Small intestine (tissue), 7 donors: ENCODE measurements around the gene TTLL6. TPM values are rescaled to one million over a fixed set of nuclear protein-coding genes. Genes with fewer than 3 reads are reported as not detected.
A peak's percentile ranks its signal among the peaks of the same experiment; 100 is the strongest.
"Not testable (repeated sequence)": the region's sequence is repeated elsewhere in the genome, so short reads cannot be mapped to it uniquely, and the experiment has no call there.

Source experiments
- DNase-seq, 2 donors: peaks; one replicate each; pipeline versions ENCODE4 v3.0.0 to v3.0.0-alpha.2; 2013
- FAIRE-seq: peaks from 2 replicates; lab custom pipeline; 2012; peaks lifted over from hg19 to GRCh38; lab: Jason Lieb, UNC
- H3K27ac ChIP-seq, 3 donors: one replicate each; pipeline ENCODE4 v1.5.1; 2013; ENCODE audit warnings: low read length in 2 of 3, mild to moderate bottlenecking in 2 of 3, control low read depth in 1 of 3, inconsistent platforms in 1 of 3, low read depth in 1 of 3, moderate library complexity in 1 of 3
- H3K27me3 ChIP-seq, 3 donors: one replicate each; pipeline ENCODE4 v1.6.1; 2013; ENCODE audit warnings: low read length in 3 of 3, inconsistent platforms in 1 of 3; ENCODE audit not compliant: control insufficient read depth in 3 of 3, insufficient read depth in 3 of 3
- H3K36me3 ChIP-seq, 3 donors: one replicate each; pipeline ENCODE4 v1.6.1; 2013; ENCODE audit warnings: low read length in 3 of 3, inconsistent platforms in 1 of 3, low read depth in 1 of 3, mild to moderate bottlenecking in 1 of 3, moderate library complexity in 1 of 3; ENCODE audit not compliant: control insufficient read depth in 3 of 3, insufficient read depth in 2 of 3
- H3K4me1 ChIP-seq, 3 donors: one replicate each; pipeline ENCODE4 v1.6.1; 2013; ENCODE audit warnings: low read length in 2 of 3, inconsistent platforms in 1 of 3, low read depth in 1 of 3, mild to moderate bottlenecking in 1 of 3, moderate library complexity in 1 of 3; ENCODE audit not compliant: control insufficient read depth in 3 of 3, insufficient read depth in 2 of 3
- H3K4me3 ChIP-seq, 3 donors: one replicate each; pipeline ENCODE4 v1.5.1; 2013; ENCODE audit warnings: low read length in 3 of 3, control low read depth in 1 of 3, inconsistent platforms in 1 of 3, low read depth in 1 of 3, mild to moderate bottlenecking in 1 of 3, moderate library complexity in 1 of 3
- H3K9me3 ChIP-seq, 2 donors: one replicate each; pipeline ENCODE4 v1.6.1; 2013; ENCODE audit warnings: low read depth in 1 of 2, low read length in 1 of 2; ENCODE audit not compliant: control insufficient read depth in 2 of 2, insufficient read depth in 1 of 2
- WGBS, 3 donors: extraction: QIAGEN DNeasy Blood & Tissue Kit; methylation state at CpG; one replicate each; pipeline ENCODE4 v1.1.7; 2013; 5-methylcytosine and 5-hydroxymethylcytosine counted together
- polyA plus RNA-seq, 4 donors: library from polyadenylated mRNA; stranded (reverse) in 3 of 4; unstranded in 1 of 4; fragments of 200-250 nt in 3 of 4; fragments of 120-200 nt in 1 of 4; gene quantifications; one replicate each; pipeline versions ENCODE4 v1.2.1 to v1.2.3, GENCODE V29; 2013
- donor health status: healthy with polysubstance abuse.
- donor health status: control.
- donor health status: control.
- donor health status: Bipolar disorder and iron deficiency.
- donor health status: healthy.

The TTLL6 gene
- polyA plus RNA-seq, 4 donors = 1.6 to 4.2 (median 2.9) TPM

GRCh38 chr17:48809182-48809581 lies 7.8 kb downstream of the TTLL6 start:
- H3K9me3 ChIP-seq = no peaks in the 10 kb centered on the region
- FAIRE-seq (no peak), DNase-seq (peak; percentile 83 to 95)
- whole genome bisulfite sequencing, 3 donors = 6 to 37% (median 18%) methylated on average over 4 of the region's 4 CpGs
- H3K36me3 ChIP-seq = no peaks in the 10 kb centered on the region
- H3K27ac ChIP-seq = peak overlapping the region; percentile 69 to 85 (median 70)
- H3K27me3 ChIP-seq = no peaks in the 10 kb centered on the region
- H3K4me1 ChIP-seq = peaks cover 0 to 35% (median 2%) of the 10 kb centered on the region in 3 donors
- no peak overlapping the region for H3K4me3 ChIP-seq

GRCh38 chr17:48804936-48805411 lies 12.1 kb downstream of the TTLL6 start:
- 4 to 7% (median 7%) methylated on average over 9 of the region's 9 CpGs for WGBS, 3 donors
- peaks cover 10 to 43% (median 16%) of the 10 kb centered on the region in 3 donors for H3K4me1 ChIP-seq
- FAIRE-seq = no peak

GRCh38 chr17:48800626-48801217 lies 16.3 kb downstream of the TTLL6 start:
- FAIRE-seq (no peak), DNase-seq (peak in 1 of 2 donors; percentile 50)
- Histone ChIP-seq H3K27me3 (peaks cover 0 to 3% (median 0%) of the 10 kb centered on the region in 3 donors), H3K4me3 (no peak overlapping the region), H3K9me3 (no peaks in the 10 kb centered on the region), H3K27ac (peak overlapping the region in 2 of 3 donors; percentile 43 to 80), H3K4me1 (peaks cover 10 to 62% (median 19%) of the 10 kb centered on the region in 3 donors), H3K36me3 (peaks cover 0 to 2% (median 0%) of the 10 kb centered on the region in 3 donors)
- 18 to 37% (median 33%) methylated on average over 5 of the region's 5 CpGs for WGBS, 3 donors

More at GRCh38 chr17:48804936-48805411, 12.1 kb downstream of the TTLL6 start:
- H3K27me3 ChIP-seq = no peaks in the 10 kb centered on the region
- no peak overlapping the region for H3K4me3 ChIP-seq
- no peak overlapping the region for H3K27ac ChIP-seq
- DNase-seq = peak; percentile 75 to 76
- H3K9me3 ChIP-seq = no peaks in the 10 kb centered on the region
- no peaks in the 10 kb centered on the region for H3K36me3 ChIP-seq

- Histone ChIP-seq H3K9me3 (no peaks in the 10 kb centered on the region), H3K36me3 (peaks cover 0 to 3% (median 0%) of the 10 kb centered on the region in 3 donors), H3K4me3 (no peak overlapping the region), H3K27ac (peak overlapping the region; percentile 39 to 80 (median 78)), H3K4me1 (peaks cover 10 to 67% (median 24%) of the 10 kb centered on the region in 3 donors), H3K27me3 (peaks cover 0 to 3% (median 0%) of the 10 kb centered on the region in 3 donors)
- 26 to 53% (median 36%) methylated on average over 11 of the region's 11 CpGs for WGBS, 3 donors
- FAIRE-seq (no peak), DNase-seq (peak; percentile 76 to 94)
Measured at GRCh38 chr17:48799069-48799723, 17.8 kb downstream of the TTLL6 start.

- Histone ChIP-seq H3K4me1 (peaks cover 4 to 76% (median 22%) of the 10 kb centered on the region in 3 donors), H3K27ac (peak overlapping the region; percentile 56 to 90 (median 59))
- H3K9me3 ChIP-seq, H3K36me3 ChIP-seq, FAIRE-seq, H3K27me3 ChIP-seq, DNase-seq, H3K4me3 ChIP-seq: not testable (repeated sequence)
- 31 to 44% (median 38%) methylated on average over 6 of the region's 6 CpGs for WGBS, 3 donors
Measured at GRCh38 chr17:48796163-48796522, 20.9 kb downstream of the TTLL6 start.

GRCh38 chr17:48795444-48796162 lies 21.4 kb downstream of the TTLL6 start:
- peaks cover 0 to 3% (median 0%) of the 10 kb centered on the region in 3 donors for H3K27me3 ChIP-seq
- H3K9me3 ChIP-seq = no peaks in the 10 kb centered on the region
- peak overlapping the region; percentile 59 to 90 (median 66) for H3K27ac ChIP-seq
- 14 to 44% (median 20%) methylated on average over 10 of the region's 10 CpGs for WGBS, 3 donors
- peak; percentile 93 to 98 for DNase-seq
- H3K4me1 ChIP-seq = peaks cover 2 to 77% (median 19%) of the 10 kb centered on the region in 3 donors
- no peak for FAIRE-seq
- peaks cover 0 to 8% (median 0%) of the 10 kb centered on the region in 3 donors for H3K36me3 ChIP-seq
- H3K4me3 ChIP-seq = no peak overlapping the region

- Histone ChIP-seq H3K4me3 (no peak overlapping the region), H3K36me3 (peaks cover 0 to 19% (median 0%) of the 10 kb centered on the region in 3 donors), H3K4me1 (peaks cover 2 to 51% (median 10%) of the 10 kb centered on the region in 3 donors), H3K27me3 (no peaks in the 10 kb centered on the region), H3K9me3 (no peaks in the 10 kb centered on the region), H3K27ac (peak overlapping the region in 1 of 3 donors; percentile 16)
- no peak for DNase-seq
- FAIRE-seq = no peak
- 36 to 42% (median 37%) methylated on average over 3 of the region's 3 CpGs for WGBS, 3 donors
Measured at GRCh38 chr17:48792033-48792798, 24.8 kb downstream of the TTLL6 start.
